NCI-H526 (cell line): ENCODE measurements around the gene CELF4.

Experiments
- DNase-seq, 2 experiments: peaks; one replicate each; lab custom pipeline; 2025; lab: John Stamatoyannopoulos, UW

The CELF4 gene

GRCh38 chr18:37572736-37573135 lies 7.1 kb upstream of the CELF4 start:
- no peak for DNase-seq

- no peak for DNase-seq
Observed at GRCh38 chr18:37571266-37571665, 5.7 kb upstream of the CELF4 start.

GRCh38 chr18:37570336-37570930 lies 4.8 kb upstream of the CELF4 start:
- no peak for DNase-seq

GRCh38 chr18:37568671-37569070 lies 3.1 kb upstream of the CELF4 start:
- no peak for DNase-seq

GRCh38 chr18:37567994-37568359 lies 2.4 kb upstream of the CELF4 start:
- DNase-seq: no peak

- no peak for DNase-seq
Observed at GRCh38 chr18:37567061-37567993, 1.7 kb upstream of the CELF4 start.

GRCh38 chr18:37566479-37567060 lies 972 bp upstream of the CELF4 start:
- peak in 1 of 2 experiments; percentile 63 for DNase-seq

- DNase-seq: peak; percentile 20 to 87
Observed at GRCh38 chr18:37565977-37566478, 430 bp upstream of the CELF4 start.

- peak in 1 of 2 experiments; percentile 25 for DNase-seq
Observed at GRCh38 chr18:37564711-37565100, 892 bp downstream of the CELF4 start.

- DNase-seq: peak in 1 of 2 experiments; percentile 22
Observed at GRCh38 chr18:37563931-37564392, 1.6 kb downstream of the CELF4 start.

- DNase-seq: peak in 1 of 2 experiments; percentile 17
Observed at GRCh38 chr18:37561986-37562385, 3.6 kb downstream of the CELF4 start.

- no peak for DNase-seq
Observed at GRCh38 chr18:37560003-37560402, 5.6 kb downstream of the CELF4 start.

GRCh38 chr18:37559194-37559593 lies 6.4 kb downstream of the CELF4 start:
- DNase-seq: no peak

GRCh38 chr18:37554399-37554787 lies 11.2 kb downstream of the CELF4 start:
- DNase-seq: no peak

GRCh38 chr18:37553633-37554398 lies 11.8 kb downstream of the CELF4 start:
- DNase-seq: no peak

- no peak for DNase-seq
Observed at GRCh38 chr18:37552286-37552685, 13.3 kb downstream of the CELF4 start.

- no peak for DNase-seq
Observed at GRCh38 chr18:37551846-37552245, 13.8 kb downstream of the CELF4 start.

GRCh38 chr18:37551249-37551648 lies 14.3 kb downstream of the CELF4 start:
- DNase-seq: no peak

- no peak for DNase-seq
Observed at GRCh38 chr18:37550118-37550875, 15.3 kb downstream of the CELF4 start.

GRCh38 chr18:37548679-37549289 lies 16.8 kb downstream of the CELF4 start:
- DNase-seq: no peak
